ENCODE data around the gene BTBD1.

- TF ChIP-seq CTCF (IDR thresholded peaks at IDR 0.05) (no peak), EZH2 (IDR thresholded peaks at IDR 0.05) (no peak)
Measured at GRCh38 chr15:83108266-83109219, 41.5 kb upstream of the BTBD1 start.
